Hepatocyte (in vitro differentiated cells): Measurements from ENCODE around the gene PTH1R.

ENCODE experiments used
- CTCF ChIP-seq: fragments of 200-600 bp; sonication (generic); IDR thresholded peaks from 2 replicates; pipeline ENCODE4 v1.5.1; 2016; ENCODE audit warnings: antibody characterized with exemption, mild to moderate bottlenecking; ENCODE audit not compliant: poor library complexity
- EZH2 ChIP-seq: fragments of 200-600 bp; sonication (generic); IDR thresholded peaks from 2 replicates; pipeline ENCODE4 v1.6.1; 2016; ENCODE audit warnings: antibody characterized with exemption, mild to moderate bottlenecking, borderline replicate concordance

- TF ChIP-seq CTCF (no peak), EZH2 (no peak)
These were observed 8.1 kb downstream of the PTH1R start for GRCh38 chr3:46885612-46886011.
